A673 (cell line): ENCODE measurements around the gene SMYD3. TPM values are rescaled to one million over a fixed set of nuclear protein-coding genes. Genes with fewer than 3 reads are reported as not detected.

ENCODE experiments used
- BruUV-seq: library from RNA; stranded (reverse); fragments of 400-500 nt; replicated peaks from 2 replicates; lab custom pipeline; 2021; lab: Mats Ljungman, UMichigan
- CTCF ChIA-PET: fragments of 300-600 bp; sonication (Branson Sonifier 250); formaldehyde crosslinking; loops from one replicate; lab custom pipeline; 2022; ENCODE audit warnings: antibody characterized with exemption; lab: Charles Lee
- POLR2A ChIA-PET: fragments of 300-600 bp; sonication (Branson Sonifier 250); formaldehyde crosslinking; loops from one replicate; lab custom pipeline; 2022; ENCODE audit warnings: antibody characterized with exemption; ENCODE audit not compliant: low non-redundant PET; lab: Charles Lee
- DNase-seq: peaks from one replicate; pipeline ENCODE4 v3.0.0-alpha.2; 2015; ENCODE audit warnings: low spot score
- H3K27ac ChIP-seq: fragments of 200-600 bp; sonication (generic); 2 replicates; pipeline ENCODE4 v1.5.1; 2016; ENCODE audit warnings: mixed run types, low read depth, mild to moderate bottlenecking, mixed read lengths, antibody characterized with exemption, low read length; ENCODE audit not compliant: poor library complexity, severe bottlenecking
- H3K27me3 ChIP-seq: fragments of 200-600 bp; sonication (generic); replicated peaks from 2 replicates; pipeline ENCODE4 v1.6.1; 2017; ENCODE audit warnings: mixed run types, low read depth, mild to moderate bottlenecking, mixed read lengths, antibody characterized with exemption, low read length; ENCODE audit not compliant: insufficient read depth, poor library complexity
- H3K36me3 ChIP-seq: fragments of 200-600 bp; sonication (generic); 2 replicates; pipeline ENCODE4 v1.6.1; 2016; ENCODE audit warnings: mixed run types, mild to moderate bottlenecking, mixed read lengths, antibody characterized with exemption, low read length; ENCODE audit not compliant: insufficient read depth, poor library complexity, severe bottlenecking
- H3K4me1 ChIP-seq: fragments of 200-600 bp; sonication (generic); 2 replicates; pipeline ENCODE4 v1.6.1; 2017; ENCODE audit warnings: mixed run types, mild to moderate bottlenecking, mixed read lengths, antibody characterized with exemption, low read length; ENCODE audit not compliant: insufficient read depth, poor library complexity, severe bottlenecking
- H3K4me3 ChIP-seq: fragments of 200-600 bp; sonication (generic); 2 replicates; pipeline ENCODE4 v1.5.1; 2016; ENCODE audit warnings: low read depth, mixed run types, mild to moderate bottlenecking, mixed read lengths, low read length; ENCODE audit not compliant: poor library complexity, severe bottlenecking
- H3K9me3 ChIP-seq: fragments of 200-600 bp; sonication (generic); 2 replicates; pipeline ENCODE4 v1.6.1; 2016; ENCODE audit warnings: mixed run types, low read depth, mild to moderate bottlenecking, mixed read lengths, antibody characterized with exemption, low read length; ENCODE audit not compliant: poor library complexity, severe bottlenecking
- CTCF ChIP-seq: fragments of 300-800, 200-600 bp; sonication (generic); conservative IDR thresholded peaks from 2 replicates; pipeline ENCODE4 v1.5.1; 2017; ENCODE audit warnings: low read depth, mild to moderate bottlenecking, antibody characterized with exemption, low read length, moderate library complexity, mixed read lengths
- EZH2 ChIP-seq: fragments of 200-600 bp; sonication (generic); IDR thresholded peaks from 2 replicates; pipeline ENCODE4 v1.6.1; 2017; ENCODE audit warnings: borderline replicate concordance, low read depth, mild to moderate bottlenecking, mixed read lengths, antibody characterized with exemption, low read length; ENCODE audit not compliant: poor library complexity, severe bottlenecking
- intact Hi-C: fragments of 100-400 bp; cut with micrococcal nuclease; formaldehyde crosslinking; loops from one replicate; pipeline ENCODE4 v1.10.0; 2022; ENCODE audit not compliant: unreplicated experiment
- total RNA-seq: library from RNA; stranded (reverse); gene quantifications from 2 replicates; pipeline ENCODE4 v1.2.3, GENCODE V29; 2021

SMYD3 gene
- total RNA-seq, 1 experiment from 2014 or later = 29.0 TPM

- no peak for DNase-seq
- no peak for TF ChIP-seq EZH2
- TF ChIP-seq CTCF = no peak
- Histone ChIP-seq H3K27ac (no peak overlapping the region), H3K4me1 (peaks cover 3% of the 10 kb centered on the region), H3K36me3 (no peaks in the 10 kb centered on the region), H3K4me3 (no peak overlapping the region), H3K27me3 (no peaks in the 10 kb centered on the region), H3K9me3 (no peaks in the 10 kb centered on the region)
- CTCF ChIA-PET = no interaction called here
- no TSS peak for BruUV-seq
- intact Hi-C loops = no loop called here
- POLR2A ChIA-PET = no interaction called here
Observed at GRCh38 chr1:245807306-245807705, 699.8 kb downstream of the SMYD3 start.

GRCh38 chr1:245805532-245805931, 701.5 kb downstream of the SMYD3 start:
- H3K27ac ChIP-seq = no peak overlapping the region
- intact Hi-C loops = no loop called here
- POLR2A ChIA-PET = no interaction called here

GRCh38 chr1:245804696-245805095, 702.4 kb downstream of the SMYD3 start:
- CTCF ChIA-PET = no interaction called here
- Histone ChIP-seq H3K9me3 (no peaks in the 10 kb centered on the region), H3K27ac (no peak overlapping the region), H3K4me3 (no peak overlapping the region), H3K36me3 (no peaks in the 10 kb centered on the region), H3K4me1 (peaks cover 3% of the 10 kb centered on the region), H3K27me3 (no peaks in the 10 kb centered on the region)
- DNase-seq = no peak
- no TSS peak for BruUV-seq
- TF ChIP-seq CTCF (no peak), EZH2 (no peak)
- POLR2A ChIA-PET = no interaction called here
- intact Hi-C loops = no loop called here

More at GRCh38 chr1:245805532-245805931, 701.5 kb downstream of the SMYD3 start:
- CTCF ChIA-PET = no interaction called here
- H3K36me3 ChIP-seq = no peaks in the 10 kb centered on the region
- no peak overlapping the region for H3K4me3 ChIP-seq
- no peaks in the 10 kb centered on the region for H3K9me3 ChIP-seq
- no TSS peak for BruUV-seq
- TF ChIP-seq EZH2 (no peak), CTCF (no peak)
- H3K27me3 ChIP-seq = no peaks in the 10 kb centered on the region
- peaks cover 3% of the 10 kb centered on the region for H3K4me1 ChIP-seq
- DNase-seq = no peak
